ENCODE data around the gene NTHL1.

Gene NTHL1

GRCh38 chr16:2047330-2048115, at the start of gene NTHL1, which contains the start of gene TSC2:
Gene NTHL1, minus strand, starts transcription at chr16:2047834. Its CDS starts 11 bp downstream, at chr16:2047823.
Gene TSC2, plus strand, starts transcription at chr16:2047985. Its CDS starts 631 bp downstream, at chr16:2048616.
- TF ChIP-seq CTCF (conservative IDR thresholded peaks at IDR 0.05; ENCODE audit: low read depth, low read length) = peak; percentile 51
- peak within 1 kb of the TSS; percentile 80 for H3K4me3 ChIP-seq (ENCODE audit: low read depth, low read length)
- DNase-seq (ENCODE audit: low read depth) = peak; percentile 97

GRCh38 chr16:2096853-2097595, 49.4 kb upstream of the NTHL1 start:
- TF ChIP-seq CTCF (conservative IDR thresholded peaks at IDR 0.05; ENCODE audit: low read depth, low read length) = no peak
- no peak for DNase-seq (ENCODE audit: low read depth)
- no peak overlapping the region for H3K4me3 ChIP-seq (ENCODE audit: low read depth, low read length)

GRCh38 chr16:2095918-2096582, 48.4 kb upstream of the NTHL1 start:
- no peak for DNase-seq (ENCODE audit: low read depth)
- TF ChIP-seq CTCF (conservative IDR thresholded peaks at IDR 0.05; ENCODE audit: low read depth, low read length) = no peak
- no peak overlapping the region for H3K4me3 ChIP-seq (ENCODE audit: low read depth, low read length)

GRCh38 chr16:2095315-2095853, 47.8 kb upstream of the NTHL1 start:
- no peak for DNase-seq (ENCODE audit: low read depth)
- H3K4me3 ChIP-seq (ENCODE audit: low read depth, low read length) = no peak overlapping the region
- TF ChIP-seq CTCF (conservative IDR thresholded peaks at IDR 0.05; ENCODE audit: low read depth, low read length) = no peak

- no peak for TF ChIP-seq CTCF (conservative IDR thresholded peaks at IDR 0.05; ENCODE audit: low read depth, low read length)
- H3K4me3 ChIP-seq (ENCODE audit: low read depth, low read length) = no peak overlapping the region
- DNase-seq (ENCODE audit: low read depth) = no peak
Measured at GRCh38 chr16:2093793-2094192, 46.2 kb upstream of the NTHL1 start.

GRCh38 chr16:2092866-2093265, 45.2 kb upstream of the NTHL1 start:
- no peak overlapping the region for H3K4me3 ChIP-seq (ENCODE audit: low read depth, low read length)
- TF ChIP-seq CTCF (conservative IDR thresholded peaks at IDR 0.05; ENCODE audit: low read depth, low read length) = no peak
- DNase-seq (ENCODE audit: low read depth) = no peak

Data from choroid plexus epithelial cell (primary cell).